Sigmoid colon (tissue), 7 donors: Measurements from ENCODE around the gene EP400. TPM values are rescaled to one million over a fixed set of nuclear protein-coding genes. Genes with fewer than 3 reads are reported as not detected.

ENCODE experiments used
- DNase-seq: peaks from one replicate; pipeline ENCODE4 v3.0.0-alpha.2; 2019
- H3K27ac ChIP-seq, 4 donors: fragments of 200-600 bp; sonication (generic); one replicate each; pipeline ENCODE4 v1.5.1; 2016 to 2019; ENCODE audit warnings: mild to moderate bottlenecking in 1 of 4
- H3K27me3 ChIP-seq, 3 donors: fragments of 200-600 bp; sonication (generic); one replicate each; pipeline ENCODE4 v1.5.1; 2019; ENCODE audit warnings: mild to moderate bottlenecking in 1 of 3
- H3K36me3 ChIP-seq, 4 donors: fragments of 200-600 bp; sonication (generic); one replicate each; pipeline ENCODE4 v1.5.1; 2016 to 2019
- H3K4me1 ChIP-seq, 4 donors: fragments of 200-600 bp; sonication (generic); one replicate each; pipeline ENCODE4 v1.5.1; 2017 to 2019
- H3K4me3 ChIP-seq, 4 donors: fragments of 200-600 bp; sonication (generic); one replicate each; pipeline ENCODE4 v1.5.1; 2017 to 2019; ENCODE audit warnings: mild to moderate bottlenecking in 2 of 4, moderate library complexity in 1 of 4
- H3K9me3 ChIP-seq, 4 donors: fragments of 200-600 bp in 3 of 4; sonication (generic) in 3 of 4; one replicate each; pipeline versions ENCODE4 v1.5.1 to v1.6.1; 2013 to 2019
- CTCF ChIP-seq, 4 experiments: fragments of 450-650 bp in 3 of 4; fragments of 200-600 bp in 1 of 4; IDR thresholded peaks; one replicate each; pipeline ENCODE4 v1.5.1; 2016 to 2019; ENCODE audit warnings: antibody characterized with exemption in 4 of 4, mild to moderate bottlenecking in 3 of 4, moderate library complexity in 2 of 4
- EP300 ChIP-seq, 4 donors: sonication (generic); formaldehyde crosslinking; IDR thresholded peaks; one replicate each; pipeline ENCODE4 v1.6.1; 2017; ENCODE audit warnings: antibody characterized with exemption in 4 of 4
- POLR2A ChIP-seq, 2 donors: fragments of 450-650 bp; IDR thresholded peaks; one replicate each; pipeline ENCODE4 v1.6.1; 2016; ENCODE audit warnings: antibody characterized with exemption in 2 of 2, mild to moderate bottlenecking in 2 of 2, moderate library complexity in 2 of 2
- POLR2AphosphoS5 ChIP-seq, 4 donors: sonication (generic); formaldehyde crosslinking; IDR thresholded peaks; one replicate each; pipeline ENCODE4 v1.6.1; 2017; ENCODE audit warnings: antibody characterized with exemption in 4 of 4
- WGBS, 2 donors: extraction: QIAGEN DNeasy Blood & Tissue Kit; methylation state at CpG; one replicate each; pipeline ENCODE4 v1.1.7; 2013; 5-methylcytosine and 5-hydroxymethylcytosine counted together
- intact Hi-C: fragments of 100-400 bp; cut with DNase I; formaldehyde crosslinking; loops from one replicate; pipeline ENCODE4 v1.15.1; 2023
- polyA plus RNA-seq, 3 donors: library from polyadenylated mRNA; stranded (reverse); fragments of 200-250 nt; gene quantifications; one replicate each; pipeline ENCODE4 v1.2.3, GENCODE V29; 2013
- total RNA-seq, 4 donors: library from RNA; depleted of rRNA; stranded (reverse); fragments of >200 nt; gene quantifications; one replicate each; pipeline ENCODE4 v1.1.0, GENCODE V29; 2016
- donor health status: healthy with polysubstance abuse.
- donor health status: Bipolar disorder and iron deficiency.
- donor health status: healthy.

The EP400 gene
- total and polyA plus RNA-seq, 7 donors: 3.2 to 35.7 (median 14.6) TPM

GRCh38 chr12:131979606-131980005 lies 29.9 kb downstream of the EP400 start:
- no peaks in the 10 kb centered on the region for H3K27me3 ChIP-seq
- no peak for TF ChIP-seq POLR2AphosphoS5 (IDR thresholded peaks at IDR 0.05)
- TF ChIP-seq POLR2A (IDR thresholded peaks at IDR 0.05): no peak
- no peak for TF ChIP-seq EP300 (IDR thresholded peaks at IDR 0.05)
- no peak for TF ChIP-seq CTCF (IDR thresholded peaks at IDR 0.05)
- DNase-seq: no peak
- peaks cover 0 to 53% (median 26%) of the 10 kb centered on the region in 4 donors for H3K36me3 ChIP-seq
- intact Hi-C loops: no loop called here
- H3K9me3 ChIP-seq: no peaks in the 10 kb centered on the region
- H3K27ac ChIP-seq: no peak overlapping the region
- WGBS, 2 donors: 91 to 94% methylated on average over 12 of the region's 12 CpGs
- H3K4me1 ChIP-seq: no peaks in the 10 kb centered on the region
- no peak overlapping the region for H3K4me3 ChIP-seq

- no peak for DNase-seq
- intact Hi-C loops: no loop called here
- no peak overlapping the region for H3K27ac ChIP-seq
- TF ChIP-seq EP300 (IDR thresholded peaks at IDR 0.05): no peak
- TF ChIP-seq POLR2A (IDR thresholded peaks at IDR 0.05): no peak
- no peaks in the 10 kb centered on the region for H3K27me3 ChIP-seq
- no peak overlapping the region for H3K4me3 ChIP-seq
- no peaks in the 10 kb centered on the region for H3K4me1 ChIP-seq
- no peaks in the 10 kb centered on the region for H3K9me3 ChIP-seq
- H3K36me3 ChIP-seq: peaks cover 0 to 57% (median 28%) of the 10 kb centered on the region in 4 donors
- WGBS, 2 donors: 79 to 81% methylated on average over 3 of the region's 3 CpGs
These were observed 30.5 kb downstream of the EP400 start for GRCh38 chr12:131980263-131980662.

GRCh38 chr12:131981388-131981787 lies 31.6 kb downstream of the EP400 start:
- Histone ChIP-seq H3K4me1 (no peaks in the 10 kb centered on the region), H3K27ac (no peak overlapping the region), H3K9me3 (no peaks in the 10 kb centered on the region), H3K36me3 (peaks cover 0 to 69% (median 31%) of the 10 kb centered on the region in 4 donors), H3K27me3 (no peaks in the 10 kb centered on the region), H3K4me3 (no peak overlapping the region)
- intact Hi-C loops: no loop called here
- TF ChIP-seq EP300 (IDR thresholded peaks at IDR 0.05) (no peak), CTCF (IDR thresholded peaks at IDR 0.05) (no peak), POLR2AphosphoS5 (IDR thresholded peaks at IDR 0.05) (no peak), POLR2A (IDR thresholded peaks at IDR 0.05) (no peak)
- no peak for DNase-seq
- WGBS, 2 donors: 97 to 98% methylated on average over 10 of the region's 10 CpGs

- Histone ChIP-seq H3K9me3 (no peaks in the 10 kb centered on the region), H3K4me1 (no peaks in the 10 kb centered on the region), H3K27ac (no peak overlapping the region), H3K4me3 (no peak overlapping the region), H3K27me3 (no peaks in the 10 kb centered on the region), H3K36me3 (peaks cover 0 to 75% (median 37%) of the 10 kb centered on the region in 4 donors)
- TF ChIP-seq CTCF (IDR thresholded peaks at IDR 0.05) (no peak), POLR2A (IDR thresholded peaks at IDR 0.05) (no peak), EP300 (IDR thresholded peaks at IDR 0.05) (no peak)
- 94 to 95% methylated on average over 17 of the region's 17 CpGs for WGBS, 2 donors
- intact Hi-C loops: no loop called here
- DNase-seq: no peak
These were observed 32.3 kb downstream of the EP400 start for GRCh38 chr12:131982041-131982440.

- TF ChIP-seq POLR2A (IDR thresholded peaks at IDR 0.05): no peak
- no peak for TF ChIP-seq CTCF (IDR thresholded peaks at IDR 0.05)
- H3K36me3 ChIP-seq: peaks cover 0 to 85% (median 44%) of the 10 kb centered on the region in 4 donors
These were observed 33.3 kb downstream of the EP400 start for GRCh38 chr12:131983026-131983425.

More at GRCh38 chr12:131983026-131983425, 33.3 kb downstream of the EP400 start:
- WGBS, 2 donors: 95 to 97% methylated on average over 6 of the region's 6 CpGs
- no peak for DNase-seq
- no peak overlapping the region for H3K27ac ChIP-seq
- no peaks in the 10 kb centered on the region for H3K9me3 ChIP-seq
- no peaks in the 10 kb centered on the region for H3K27me3 ChIP-seq
- intact Hi-C loops: no loop called here
- H3K4me1 ChIP-seq: no peaks in the 10 kb centered on the region
- no peak overlapping the region for H3K4me3 ChIP-seq
